Stimulated activated memory B cell treated with anti-CD40 and anti-IgM and Interleukin-4, amounts not matched to agents 10 μg/mL and 1 μg/mL and 100 μg/mL, for 72 hours (primary cell): ENCODE results near the gene BANK1.

ENCODE experiments used
- ATAC-seq: fragments of 150-1000 bp; cut with Tn5 transposase; 2 replicates; pipeline ENCODE4 v1.10.0; 2021
- H3K27ac Mint-ChIP-seq: one replicate; pipeline ENCODE4 v1.8.0; 2022; ENCODE audit warnings: mild to moderate bottlenecking, mixed read lengths
- H3K27me3 Mint-ChIP-seq: one replicate; pipeline ENCODE4 v1.8.0; 2022; ENCODE audit warnings: mixed read lengths
- H3K36me3 Mint-ChIP-seq: one replicate; pipeline ENCODE4 v1.8.0; 2022; ENCODE audit warnings: mixed read lengths
- H3K4me1 Mint-ChIP-seq: one replicate; pipeline ENCODE4 v1.8.0; 2022; ENCODE audit warnings: mixed read lengths
- H3K4me3 Mint-ChIP-seq: one replicate; pipeline ENCODE4 v1.8.0; 2022; ENCODE audit warnings: mild to moderate bottlenecking, moderate library complexity, mixed read lengths
- H3K9me3 Mint-ChIP-seq: one replicate; pipeline ENCODE4 v1.8.0; 2022; ENCODE audit warnings: mixed read lengths

BANK1 gene

GRCh38 chr4:101793397-101793796, 2.9 kb downstream of the BANK1 start:
- no peaks in the 10 kb centered on the region for H3K27me3 Mint-ChIP-seq
- H3K36me3 Mint-ChIP-seq, result peaks cover 14% of the 10 kb centered on the region
- peak; percentile 52 for ATAC-seq
- peak overlapping the region; percentile 99 for H3K27ac Mint-ChIP-seq
- peak overlapping the region; percentile 81 for H3K4me3 Mint-ChIP-seq
- H3K4me1 Mint-ChIP-seq, result peaks cover 65% of the 10 kb centered on the region
- peaks cover 9% of the 10 kb centered on the region for H3K9me3 Mint-ChIP-seq

DNA sequence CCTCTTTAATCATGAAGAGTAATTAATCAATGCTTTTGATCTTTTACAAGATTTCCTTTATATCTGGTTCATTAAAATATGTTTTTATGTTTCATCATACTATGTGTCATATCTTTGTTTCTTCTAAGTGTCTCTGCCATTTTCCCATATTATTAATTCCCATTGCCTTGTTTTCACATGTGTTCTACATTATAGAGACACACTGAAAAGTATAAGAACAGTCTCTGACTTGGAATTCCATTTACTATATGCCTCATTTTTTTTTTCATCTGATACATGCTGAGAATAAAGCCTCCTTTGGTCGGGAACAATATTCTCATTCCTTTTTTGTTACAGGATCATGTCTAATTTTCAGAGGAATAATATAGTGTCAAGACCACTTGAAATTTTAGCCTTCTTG, 4.3 kb downstream of the BANK1 start:
- Mint-ChIP-seq H3K4me3 (peak overlapping the region; percentile 69), H3K27me3 (no peaks in the 10 kb centered on the region), H3K36me3 (peaks cover 25% of the 10 kb centered on the region), H3K9me3 (peaks cover 9% of the 10 kb centered on the region), H3K27ac (peak overlapping the region; percentile 99), H3K4me1 (peaks cover 69% of the 10 kb centered on the region)
- ATAC-seq, result no peak

DNA sequence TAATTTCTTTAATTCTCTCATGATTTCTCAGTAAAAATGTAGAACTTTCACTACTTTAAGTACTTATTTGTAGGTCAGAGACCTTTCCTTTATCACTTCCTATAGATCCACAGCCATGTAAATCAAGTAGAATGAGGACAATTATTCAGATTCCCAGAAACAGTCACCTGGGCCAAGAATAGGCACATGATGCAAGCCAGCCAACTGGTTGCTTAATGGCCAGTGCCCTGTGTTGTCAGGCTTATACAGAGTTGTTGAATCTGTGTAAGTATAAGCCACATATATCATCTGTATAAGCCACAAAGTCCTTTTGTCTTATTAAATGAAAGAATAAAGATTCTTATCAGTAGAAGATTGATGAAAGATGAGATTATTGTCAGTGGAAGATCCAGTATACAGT, 5.2 kb downstream of the BANK1 start:
- ATAC-seq, result no peak

DNA sequence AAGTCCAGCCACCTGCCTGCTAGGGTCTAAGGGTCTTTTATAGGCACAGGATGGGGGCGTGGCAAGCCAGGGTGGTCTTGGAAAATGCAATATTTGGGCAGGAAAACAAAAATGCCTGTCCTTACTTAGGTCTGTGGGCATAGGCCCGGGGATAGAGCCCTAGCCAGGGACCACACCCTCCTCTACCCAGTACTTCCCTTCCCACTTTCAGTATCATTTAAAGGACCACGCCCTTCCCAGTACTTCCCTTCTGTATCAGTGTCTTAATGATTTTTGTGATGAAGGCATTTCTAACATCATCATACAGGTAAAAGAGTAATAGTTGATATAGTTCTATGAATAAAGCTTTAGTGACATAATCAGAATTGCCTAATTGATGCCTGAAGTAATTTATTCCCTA, 11.4 kb downstream of the BANK1 start:
- H3K4me1 Mint-ChIP-seq, result peaks cover 67% of the 10 kb centered on the region
- H3K27ac Mint-ChIP-seq, result peak overlapping the region; percentile 83
- H3K36me3 Mint-ChIP-seq, result peaks cover 48% of the 10 kb centered on the region
- peak; percentile 75 for ATAC-seq
- H3K27me3 Mint-ChIP-seq, result no peaks in the 10 kb centered on the region
- peaks cover 13% of the 10 kb centered on the region for H3K9me3 Mint-ChIP-seq
- H3K4me3 Mint-ChIP-seq, result peak overlapping the region; percentile 80

More for the DNA sequence above, 5.2 kb downstream of the BANK1 start:
- Mint-ChIP-seq H3K36me3 (peaks cover 31% of the 10 kb centered on the region), H3K9me3 (peaks cover 9% of the 10 kb centered on the region), H3K27me3 (no peaks in the 10 kb centered on the region), H3K4me3 (peak overlapping the region; percentile 72), H3K4me1 (peaks cover 71% of the 10 kb centered on the region), H3K27ac (peak overlapping the region; percentile 99)

GRCh38 chr4:101806914-101807313, 16.4 kb downstream of the BANK1 start:
- peaks cover 68% of the 10 kb centered on the region for H3K4me1 Mint-ChIP-seq
- peak; percentile 97 for ATAC-seq
- H3K4me3 Mint-ChIP-seq, result peak overlapping the region; percentile 71
- H3K36me3 Mint-ChIP-seq, result peaks cover 37% of the 10 kb centered on the region
- no peaks in the 10 kb centered on the region for H3K27me3 Mint-ChIP-seq
- H3K9me3 Mint-ChIP-seq, result peaks cover 7% of the 10 kb centered on the region
- H3K27ac Mint-ChIP-seq, result peak overlapping the region; percentile 99

- peak overlapping the region; percentile 71 for H3K4me3 Mint-ChIP-seq
- H3K4me1 Mint-ChIP-seq, result peaks cover 64% of the 10 kb centered on the region
- H3K27ac Mint-ChIP-seq, result peak overlapping the region; percentile 99
- H3K9me3 Mint-ChIP-seq, result peaks cover 7% of the 10 kb centered on the region
- H3K36me3 Mint-ChIP-seq, result peaks cover 37% of the 10 kb centered on the region
- no peaks in the 10 kb centered on the region for H3K27me3 Mint-ChIP-seq
- ATAC-seq, result peak; percentile 60
These were observed 16.8 kb downstream of the BANK1 start for GRCh38 chr4:101807351-101807750.

- peaks cover 15% of the 10 kb centered on the region for H3K36me3 Mint-ChIP-seq
- H3K4me3 Mint-ChIP-seq, result peak overlapping the region; percentile 79
- H3K27me3 Mint-ChIP-seq, result no peaks in the 10 kb centered on the region
- peaks cover 50% of the 10 kb centered on the region for H3K4me1 Mint-ChIP-seq
- H3K9me3 Mint-ChIP-seq, result peaks cover under 1% of the 10 kb centered on the region
- H3K27ac Mint-ChIP-seq, result peak overlapping the region; percentile 95
- peak; percentile 100 for ATAC-seq
These were observed 23.1 kb downstream of the BANK1 start for GRCh38 chr4:101813604-101814003.

GRCh38 chr4:101818362-101818761, 27.8 kb downstream of the BANK1 start:
- Mint-ChIP-seq H3K9me3 (peaks cover 15% of the 10 kb centered on the region), H3K27ac (peak overlapping the region; percentile 58), H3K4me1 (peaks cover 61% of the 10 kb centered on the region), H3K4me3 (peak overlapping the region; percentile 25), H3K36me3 (peaks cover 32% of the 10 kb centered on the region), H3K27me3 (no peaks in the 10 kb centered on the region)
- ATAC-seq, result no peak

DNA sequence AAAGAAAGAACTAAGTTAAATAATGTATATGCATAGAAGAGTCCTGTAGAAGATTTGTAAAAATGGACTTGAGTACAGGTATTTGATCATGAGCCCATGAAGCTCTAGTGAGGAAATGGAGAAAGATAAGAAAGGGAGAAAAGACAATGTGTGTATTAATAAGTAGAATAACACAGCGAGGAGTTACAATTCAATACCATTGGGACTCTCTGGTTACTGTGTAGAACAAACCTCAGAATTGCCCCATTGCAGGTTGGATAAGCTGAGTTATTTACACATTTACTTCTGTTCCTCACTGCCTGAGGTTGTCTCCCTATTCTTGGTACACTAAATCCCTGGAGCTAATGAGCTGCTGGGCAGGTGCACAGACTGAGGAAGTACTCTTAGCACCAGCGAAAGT, 33.3 kb downstream of the BANK1 start:
- H3K4me3 Mint-ChIP-seq, result peak overlapping the region; percentile 28
- H3K36me3 Mint-ChIP-seq, result peaks cover 41% of the 10 kb centered on the region
- H3K4me1 Mint-ChIP-seq, result peaks cover 72% of the 10 kb centered on the region
- no peaks in the 10 kb centered on the region for H3K27me3 Mint-ChIP-seq
- peaks cover 15% of the 10 kb centered on the region for H3K9me3 Mint-ChIP-seq
- ATAC-seq, result no peak
- peak overlapping the region; percentile 78 for H3K27ac Mint-ChIP-seq

DNA sequence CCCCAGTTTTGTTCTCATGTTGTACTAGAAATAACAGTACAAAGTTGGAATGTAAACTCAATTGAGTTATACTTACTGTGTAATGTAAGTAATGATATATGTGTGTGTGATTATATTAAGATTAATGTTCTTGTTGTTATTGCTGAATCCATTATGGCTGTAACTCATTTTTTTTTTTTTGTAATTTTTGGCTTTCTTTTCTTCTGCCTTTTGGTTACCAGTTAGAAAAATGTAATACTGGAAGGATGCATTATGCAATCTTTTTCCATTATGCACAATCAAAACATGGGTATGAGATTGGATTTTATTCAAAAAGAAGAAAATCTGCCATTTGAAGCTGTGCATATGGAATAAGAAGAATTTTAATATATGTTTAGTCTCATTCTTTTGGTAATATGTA, 34.0 kb downstream of the BANK1 start:
- no peak for ATAC-seq
- H3K4me1 Mint-ChIP-seq, result peaks cover 65% of the 10 kb centered on the region
- H3K27ac Mint-ChIP-seq, result peak overlapping the region; percentile 78
- H3K36me3 Mint-ChIP-seq, result peaks cover 45% of the 10 kb centered on the region
- H3K27me3 Mint-ChIP-seq, result no peaks in the 10 kb centered on the region
- peaks cover 15% of the 10 kb centered on the region for H3K9me3 Mint-ChIP-seq
- H3K4me3 Mint-ChIP-seq, result peak overlapping the region; percentile 28

DNA sequence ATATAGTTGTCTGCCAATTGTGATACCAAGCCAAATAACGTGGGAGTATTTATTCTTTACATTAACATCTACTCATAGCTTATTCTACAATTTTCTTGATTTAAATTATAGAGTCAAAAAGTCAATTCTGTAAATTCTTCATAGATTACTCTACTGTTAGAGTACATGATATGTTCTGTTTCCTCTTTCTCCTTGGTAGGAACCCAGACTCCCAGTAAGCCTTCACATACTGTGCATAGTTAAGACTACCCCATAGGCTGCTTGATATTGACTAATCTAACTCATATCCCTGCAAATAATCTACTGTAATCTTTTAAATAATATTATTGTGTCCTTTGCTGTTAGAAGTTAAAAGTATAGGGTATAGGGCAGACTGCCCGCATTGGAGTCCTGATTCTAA, 35.4 kb downstream of the BANK1 start:
- ATAC-seq, result no peak
- Mint-ChIP-seq H3K4me3 (no peak overlapping the region), H3K36me3 (peaks cover 36% of the 10 kb centered on the region), H3K4me1 (peaks cover 60% of the 10 kb centered on the region), H3K9me3 (peaks cover 11% of the 10 kb centered on the region), H3K27ac (peak overlapping the region; percentile 32), H3K27me3 (no peaks in the 10 kb centered on the region)

- Mint-ChIP-seq H3K4me3 (peak overlapping the region; percentile 82), H3K36me3 (peaks cover 71% of the 10 kb centered on the region), H3K27ac (peak overlapping the region; percentile 86), H3K27me3 (no peaks in the 10 kb centered on the region), H3K9me3 (no peaks in the 10 kb centered on the region), H3K4me1 (peaks cover 73% of the 10 kb centered on the region)
- no peak for ATAC-seq
These were observed 41.3 kb downstream of the BANK1 start for GRCh38 chr4:101831816-101832215.

- no peak for ATAC-seq
- peak overlapping the region; percentile 82 for H3K4me3 Mint-ChIP-seq
- no peaks in the 10 kb centered on the region for H3K27me3 Mint-ChIP-seq
- peak overlapping the region; percentile 86 for H3K27ac Mint-ChIP-seq
- H3K36me3 Mint-ChIP-seq, result peaks cover 77% of the 10 kb centered on the region
- H3K9me3 Mint-ChIP-seq, result no peaks in the 10 kb centered on the region
- H3K4me1 Mint-ChIP-seq, result peaks cover 79% of the 10 kb centered on the region
These were observed 43.0 kb downstream of the BANK1 start for GRCh38 chr4:101833480-101833879.

DNA sequence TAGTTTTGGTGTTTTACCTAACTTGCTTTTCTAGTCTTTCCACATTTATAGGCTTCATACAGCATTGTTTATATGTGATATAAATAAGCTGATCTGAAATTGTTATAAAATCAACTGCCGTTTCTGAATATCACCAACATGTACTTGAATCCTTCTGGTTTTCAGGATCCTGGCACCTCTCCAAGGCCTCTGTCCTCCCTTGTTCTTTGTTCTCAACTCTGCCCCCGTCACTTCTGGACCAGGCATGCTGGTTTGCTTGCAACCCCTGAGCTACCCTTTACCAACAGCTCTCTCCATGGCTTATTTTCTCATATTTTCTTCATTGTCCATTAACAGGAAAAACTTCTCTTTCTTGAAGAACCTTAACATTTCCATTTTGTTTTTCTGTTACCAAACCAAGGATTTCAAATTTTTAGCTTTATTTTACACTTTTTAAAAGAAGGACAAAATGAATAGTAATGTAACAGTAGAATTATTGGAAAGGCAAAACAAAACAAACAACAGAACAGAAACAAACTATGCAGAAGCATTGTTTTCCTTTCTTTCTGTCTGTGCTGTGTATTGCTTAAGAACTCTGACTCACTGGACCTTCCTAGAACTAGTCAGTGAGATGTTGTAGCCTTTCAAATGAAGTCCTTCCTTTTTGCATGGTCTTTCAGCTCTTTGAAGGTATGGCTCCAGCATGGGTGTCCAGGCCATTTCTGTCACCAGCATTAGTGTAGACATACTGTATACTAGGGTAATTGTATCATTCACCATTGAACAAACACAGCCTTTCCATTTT, 44.8 kb downstream of the BANK1 start:
- Mint-ChIP-seq H3K36me3 (peaks cover 78% of the 10 kb centered on the region), H3K4me3 (peak overlapping the region; percentile 28), H3K9me3 (no peaks in the 10 kb centered on the region), H3K27me3 (no peaks in the 10 kb centered on the region), H3K27ac (peak overlapping the region; percentile 86), H3K4me1 (peaks cover 80% of the 10 kb centered on the region)
- no peak for ATAC-seq

DNA sequence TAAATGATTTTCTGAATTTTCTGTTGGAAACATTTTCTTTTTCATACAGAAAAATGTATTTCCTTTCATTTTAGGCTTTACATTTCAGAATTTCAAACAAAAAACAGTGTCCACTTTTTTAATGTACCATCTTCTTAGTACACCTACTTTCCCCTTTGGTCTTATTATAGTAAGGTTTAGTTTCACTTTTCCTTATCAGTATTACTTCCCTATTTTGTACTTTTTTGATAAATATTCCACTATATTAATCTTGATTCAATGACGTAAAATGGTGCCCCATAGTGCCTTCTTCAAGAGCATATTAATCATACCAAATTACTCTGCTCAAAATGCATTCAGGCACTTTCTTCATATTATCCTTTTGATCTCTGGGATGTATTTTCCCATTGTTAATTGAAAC, 52.5 kb downstream of the BANK1 start:
- peaks cover 47% of the 10 kb centered on the region for H3K36me3 Mint-ChIP-seq
- peaks cover 10% of the 10 kb centered on the region for H3K9me3 Mint-ChIP-seq
- H3K27me3 Mint-ChIP-seq, result no peaks in the 10 kb centered on the region
- ATAC-seq, result peak; percentile 58
- no peak overlapping the region for H3K4me3 Mint-ChIP-seq
- peaks cover 42% of the 10 kb centered on the region for H3K4me1 Mint-ChIP-seq
- H3K27ac Mint-ChIP-seq, result peak overlapping the region; percentile 69

- Mint-ChIP-seq H3K27ac (peak overlapping the region; percentile 71), H3K4me3 (no peak overlapping the region), H3K9me3 (peaks cover 10% of the 10 kb centered on the region), H3K4me1 (peaks cover 66% of the 10 kb centered on the region), H3K27me3 (no peaks in the 10 kb centered on the region), H3K36me3 (peaks cover 48% of the 10 kb centered on the region)
- ATAC-seq, result no peak
These were observed 56.0 kb downstream of the BANK1 start for GRCh38 chr4:101846550-101846949.
